HL-60 (cell line): Measurements from ENCODE around the gene GSTCD.

Experiments used
- DNase-seq, 2 experiments: peaks; one replicate each; pipeline ENCODE4 v3.0.0-alpha.2; 2010 to 2020; ENCODE audit warnings: low read depth in 1 of 2, low spot score in 1 of 2
- H3K27ac ChIP-seq: fragments of 250-450 bp; sonication (Bioruptor Pico); replicated peaks from 2 replicates; pipeline ENCODE4 v1.5.1; 2020; ENCODE audit warnings: mild to moderate bottlenecking, moderate library complexity
- H3K27me3 ChIP-seq: fragments of 250-450 bp; sonication (Bioruptor Pico); 2 replicates; pipeline ENCODE4 v1.5.1; 2021; ENCODE audit warnings: mild to moderate bottlenecking, moderate library complexity; ENCODE audit not compliant: insufficient read depth, poor library complexity, severe bottlenecking
- H3K4me3 ChIP-seq: replicated peaks from 2 replicates; pipeline ENCODE4 v1.5.1; 2011; ENCODE audit warnings: mild to moderate bottlenecking, control low read depth, low read length; ENCODE audit not compliant: insufficient read depth
- CTCF ChIP-seq: IDR thresholded peaks from one replicate; pipeline ENCODE4 v1.5.1; 2011; ENCODE audit warnings: low read length, control low read depth, inconsistent platforms; ENCODE audit not compliant: insufficient read depth
- GABPA ChIP-seq: IDR thresholded peaks from 2 replicates; pipeline ENCODE4 v1.6.1; 2012; ENCODE audit warnings: low read depth
- POLR2AphosphoS5 ChIP-seq: IDR thresholded peaks from 2 replicates; pipeline ENCODE4 v1.6.1; 2012; ENCODE audit warnings: low read depth
- REST ChIP-seq: IDR thresholded peaks from 2 replicates; pipeline ENCODE4 v1.6.1; 2012; ENCODE audit warnings: low read depth; ENCODE audit not compliant: insufficient replicate concordance
- SPI1 ChIP-seq: IDR thresholded peaks from 2 replicates; pipeline ENCODE4 v1.6.1; 2012; ENCODE audit warnings: low read depth, mild to moderate bottlenecking, borderline replicate concordance

Gene GSTCD

GRCh38 chr4:105808030-105808749 lies 99.6 kb downstream of the GSTCD start:
- no peak overlapping the region for H3K4me3 ChIP-seq
- no peaks in the 10 kb centered on the region for H3K27me3 ChIP-seq
- TF ChIP-seq REST: no peak
- TF ChIP-seq CTCF: no peak
- no peak for TF ChIP-seq SPI1
- TF ChIP-seq GABPA: no peak
- no peak for TF ChIP-seq POLR2AphosphoS5
- DNase-seq: no peak
- no peak overlapping the region for H3K27ac ChIP-seq

GRCh38 chr4:105808750-105809041 lies 100.1 kb downstream of the GSTCD start:
- Histone ChIP-seq H3K4me3 (no peak overlapping the region), H3K27ac (no peak overlapping the region), H3K27me3 (no peaks in the 10 kb centered on the region)
- DNase-seq: no peak
- TF ChIP-seq GABPA (no peak), REST (no peak), POLR2AphosphoS5 (no peak), SPI1 (no peak), CTCF (no peak)

GRCh38 chr4:105815701-105816100 lies 107.1 kb downstream of the GSTCD start:
- DNase-seq: no peak
- no peaks in the 10 kb centered on the region for H3K27me3 ChIP-seq
- no peak overlapping the region for H3K4me3 ChIP-seq
- no peak for TF ChIP-seq REST
- no peak for TF ChIP-seq SPI1
- TF ChIP-seq GABPA: no peak
- no peak for TF ChIP-seq CTCF
- TF ChIP-seq POLR2AphosphoS5: no peak
- no peak overlapping the region for H3K27ac ChIP-seq
